GM23338 (cell line): ENCODE data around the gene AFP. TPM values are rescaled to one million over a fixed set of nuclear protein-coding genes. Genes with fewer than 3 reads are reported as not detected.

ENCODE experiments used
- ATAC-seq: fragments of 200-7000 bp; cut with Tn5 transposase; 3 replicates; pipeline ENCODE4 v1.9.1; 2020
- DNase-seq: peaks from one replicate; pipeline ENCODE4 v3.0.0-alpha.2; 2015; ENCODE audit warnings: low spot score
- H2AFZ ChIP-seq: fragments of 200-600 bp; sonication (generic); 2 replicates; pipeline ENCODE4 v1.8.0; 2016; ENCODE audit warnings: antibody characterized with exemption, mild to moderate bottlenecking, moderate library complexity
- H3F3A ChIP-seq: fragments of 200-600 bp; sonication (generic); replicated peaks from 2 replicates; pipeline ENCODE4 v1.8.0; 2017; ENCODE audit warnings: antibody characterized with exemption, mixed run types, low read depth
- H3K27ac ChIP-seq: fragments of 200-600 bp; sonication (generic); 2 replicates; pipeline ENCODE4 v1.6.1; 2016; ENCODE audit warnings: low read depth
- H3K27me3 ChIP-seq: fragments of 200-600 bp; sonication (generic); 2 replicates; pipeline ENCODE4 v1.8.0; 2016; ENCODE audit warnings: mild to moderate bottlenecking, mixed run types, moderate library complexity; ENCODE audit not compliant: insufficient read depth
- H3K36me3 ChIP-seq: fragments of 200-600 bp; sonication (generic); 2 replicates; pipeline ENCODE4 v1.8.0; 2016; ENCODE audit warnings: mild to moderate bottlenecking; ENCODE audit not compliant: insufficient read depth
- H3K4me1 ChIP-seq: fragments of 200-600 bp; sonication (generic); 2 replicates; pipeline ENCODE4 v1.8.0; 2016; ENCODE audit warnings: mild to moderate bottlenecking, moderate library complexity; ENCODE audit not compliant: insufficient read depth
- H3K4me2 ChIP-seq: fragments of 200-600 bp; sonication (generic); 2 replicates; pipeline ENCODE4 v1.7.1; 2017; ENCODE audit warnings: mixed run types
- H3K4me3 ChIP-seq: fragments of 200-600 bp; sonication (generic); 2 replicates; pipeline ENCODE4 v1.6.1; 2016; ENCODE audit warnings: mixed run types
- H3K79me2 ChIP-seq: fragments of 200-600 bp; sonication (generic); replicated peaks from 2 replicates; pipeline ENCODE4 v1.8.0; 2017; ENCODE audit warnings: mild to moderate bottlenecking; ENCODE audit not compliant: insufficient read depth
- H3K9me2 ChIP-seq: fragments of 200-600 bp; sonication (generic); 2 replicates; pipeline ENCODE4 v1.8.0; 2017; ENCODE audit not compliant: insufficient read depth
- H4K20me1 ChIP-seq: fragments of 200-600 bp; sonication (generic); replicated peaks from 2 replicates; pipeline ENCODE4 v1.8.0; 2017; ENCODE audit warnings: mild to moderate bottlenecking; ENCODE audit not compliant: insufficient read depth
- H3K27ac Mint-ChIP-seq: 2 replicates; pipeline ENCODE4 v1.8.0; 2020; ENCODE audit warnings: inconsistent platforms, mild to moderate bottlenecking, moderate library complexity, mixed read lengths
- H3K27me3 Mint-ChIP-seq: 3 replicates; pipeline ENCODE4 v1.8.0; 2022; ENCODE audit warnings: low read depth, mild to moderate bottlenecking, moderate library complexity, mixed read lengths, inconsistent platforms; ENCODE audit not compliant: insufficient read depth, poor library complexity
- H3K36me3 Mint-ChIP-seq: 3 replicates; pipeline ENCODE4 v1.8.0; 2021; ENCODE audit warnings: low read depth, mild to moderate bottlenecking, inconsistent platforms, moderate library complexity, mixed read lengths
- H3K4me1 Mint-ChIP-seq: 3 replicates; pipeline ENCODE4 v1.8.0; 2020; ENCODE audit warnings: mild to moderate bottlenecking, inconsistent platforms, mixed read lengths
- H3K4me3 Mint-ChIP-seq: 3 replicates; pipeline ENCODE4 v1.8.0; 2021; ENCODE audit warnings: moderate library complexity, mild to moderate bottlenecking, inconsistent platforms, mixed read lengths
- H3K9me3 Mint-ChIP-seq: 3 replicates; pipeline ENCODE4 v1.8.0; 2020; ENCODE audit warnings: moderate library complexity, mild to moderate bottlenecking, inconsistent platforms, mixed read lengths
- CREB1 ChIP-seq: fragments of 250-450 bp; sonication (Bioruptor Pico); IDR thresholded peaks from 2 replicates; pipeline ENCODE4 v1.5.0; 2020; ENCODE audit warnings: low read depth, mild to moderate bottlenecking, moderate library complexity
- CTCF ChIP-seq, 2 experiments: fragments of 200-600 bp in 1 of 2; sonication (generic) in 1 of 2; conservative IDR thresholded peaks; 2 replicates each; pipeline versions ENCODE4 v1.5.1 to v1.6.1; 2016 to 2017; ENCODE audit warnings: antibody characterized with exemption in 2 of 2, low read depth in 2 of 2, mild to moderate bottlenecking in 2 of 2, moderate library complexity in 1 of 2
- ETS1 ChIP-seq: IDR thresholded peaks from 2 replicates; pipeline ENCODE4 v1.6.1; 2016; ENCODE audit warnings: antibody characterized with exemption
- EZH2 ChIP-seq: fragments of 200-600 bp; sonication (generic); IDR thresholded peaks from one replicate; pipeline ENCODE4 v1.8.0; 2017; ENCODE audit warnings: antibody characterized with exemption, mild to moderate bottlenecking, low read depth; ENCODE audit not compliant: unreplicated experiment
- EZH2phosphoT487 ChIP-seq: fragments of 200-600 bp; sonication (generic); IDR thresholded peaks from one replicate; pipeline ENCODE4 v1.8.1; 2018; ENCODE audit warnings: antibody characterized with exemption; ENCODE audit not compliant: unreplicated experiment
- JUNB ChIP-seq: IDR thresholded peaks from one replicate; pipeline ENCODE4 v1.6.1; 2016; ENCODE audit warnings: antibody characterized with exemption; ENCODE audit not compliant: unreplicated experiment
- NANOG ChIP-seq: IDR thresholded peaks from 2 replicates; pipeline ENCODE4 v1.6.1; 2016; ENCODE audit warnings: antibody characterized with exemption, borderline replicate concordance
- POLR2AphosphoS5 ChIP-seq: IDR thresholded peaks from 2 replicates; pipeline ENCODE4 v1.6.1; 2016; ENCODE audit warnings: antibody characterized with exemption, low read depth
- REST ChIP-seq: IDR thresholded peaks from one replicate; pipeline ENCODE4 v1.6.1; 2018; ENCODE audit warnings: antibody characterized with exemption; ENCODE audit not compliant: unreplicated experiment
- STAT1 ChIP-seq: IDR thresholded peaks from one replicate; pipeline ENCODE4 v1.6.1; 2016; ENCODE audit warnings: antibody characterized with exemption; ENCODE audit not compliant: unreplicated experiment
- ZNF114 ChIP-seq: fragments of 250-450 bp; sonication (Bioruptor Pico); IDR thresholded peaks from 2 replicates; pipeline ENCODE4 v1.5.0; 2020; ENCODE audit warnings: mild to moderate bottlenecking, moderate library complexity
- ZNF331 ChIP-seq: fragments of 250-450 bp; sonication (Bioruptor Pico); IDR thresholded peaks from 2 replicates; pipeline ENCODE4 v1.5.0; 2020; ENCODE audit warnings: low read depth, mild to moderate bottlenecking, moderate library complexity
- ZNF462 ChIP-seq: fragments of 250-450 bp; sonication (Bioruptor Pico); IDR thresholded peaks from 2 replicates; pipeline ENCODE4 v1.5.0; 2020; ENCODE audit warnings: mild to moderate bottlenecking, moderate library complexity
- long read RNA-seq: library from polyadenylated mRNA; unstranded; transcript quantifications from one replicate; pipeline ENCODE4 v2.0.0, GENCODE V29; 2020; ENCODE audit not compliant: unreplicated experiment
- polyA plus RNA-seq: library from polyadenylated mRNA; unstranded; fragments of >200 nt; fragmentation: Nextera tagmentation; extraction: Ambion mirVana; gene quantifications from 2 replicates; pipeline ENCODE4 v1.2.1, GENCODE V29; 2016
- total RNA-seq: library from RNA; depleted of rRNA; stranded (reverse); fragments of >200 nt; shearing (Covaris generic); gene quantifications from 2 replicates; pipeline ENCODE4 v1.2.3, GENCODE V29; 2014; rRNA removed

AFP gene
- total RNA-seq = 0.82 and 4.0 TPM in 2 replicates
- 17.1 and 17.3 TPM in 2 replicates for polyA plus RNA-seq
- long read RNA-seq, partial matches to known transcripts = 0 of 3 reads
- long read RNA-seq, other reads (novel, unspliced or antisense) = 0 of 3 reads

- no peak within 1 kb of the TSS for H3K27ac Mint-ChIP-seq
- Histone ChIP-seq H3K27ac (no peak within 1 kb of the TSS), H3K79me2 (no peaks in the 10 kb centered on the region), H3K4me1 (no peaks in the 10 kb centered on the region), H4K20me1 (no peaks in the 10 kb centered on the region), H3K4me2 (no peak within 1 kb of the TSS), H3K36me3 (no peaks in the 10 kb centered on the region), H3F3A (no peaks in the 10 kb centered on the region), H3K9me2 (no peaks in the 10 kb centered on the region), H2AFZ (no peak within 1 kb of the TSS), H3K27me3 (no peaks in the 10 kb centered on the region), H3K4me3 (no peak within 1 kb of the TSS)
- ATAC-seq (no peak), DNase-seq (no peak)
- no peaks in the 10 kb centered on the region for H3K27me3 Mint-ChIP-seq
- no peak within 1 kb of the TSS for H3K4me3 Mint-ChIP-seq
- no peak for TF ChIP-seq ZNF114 (CRISPR knock-in tag)
- TF ChIP-seq CTCF (conservative IDR thresholded peaks at IDR 0.05; ENCODE audit: low read depth in 2 of 2) = no peak
- no peak for TF ChIP-seq ETS1
- no peak for TF ChIP-seq ZNF462 (CRISPR knock-in tag)
- TF ChIP-seq JUNB = no peak
- TF ChIP-seq CREB1 (CRISPR knock-in tag) = no peak
- TF ChIP-seq ZNF331 (CRISPR knock-in tag) = no peak
- no peak for TF ChIP-seq STAT1
- TF ChIP-seq POLR2AphosphoS5 = no peak
- no peak for TF ChIP-seq REST
- no peak for TF ChIP-seq EZH2phosphoT487
- TF ChIP-seq NANOG = no peak
- TF ChIP-seq EZH2 = no peak
- H3K4me1 Mint-ChIP-seq = no peaks in the 10 kb centered on the region
- H3K36me3 Mint-ChIP-seq = no peaks in the 10 kb centered on the region
- no peaks in the 10 kb centered on the region for H3K9me3 Mint-ChIP-seq
Measured at GRCh38 chr4:73435984-73436383, at the start of gene AFP. Gene AFP (plus strand): TSS chr4:73436221. CDS start chr4:73436263, 42 bp downstream.
